DMS 273 (cell line): ENCODE measurements around the gene TMEM44.

Experiments
- DNase-seq: peaks from one replicate; lab custom pipeline; 2025; ENCODE audit not compliant: unreplicated experiment; lab: John Stamatoyannopoulos, UW

The TMEM44 gene

DNA sequence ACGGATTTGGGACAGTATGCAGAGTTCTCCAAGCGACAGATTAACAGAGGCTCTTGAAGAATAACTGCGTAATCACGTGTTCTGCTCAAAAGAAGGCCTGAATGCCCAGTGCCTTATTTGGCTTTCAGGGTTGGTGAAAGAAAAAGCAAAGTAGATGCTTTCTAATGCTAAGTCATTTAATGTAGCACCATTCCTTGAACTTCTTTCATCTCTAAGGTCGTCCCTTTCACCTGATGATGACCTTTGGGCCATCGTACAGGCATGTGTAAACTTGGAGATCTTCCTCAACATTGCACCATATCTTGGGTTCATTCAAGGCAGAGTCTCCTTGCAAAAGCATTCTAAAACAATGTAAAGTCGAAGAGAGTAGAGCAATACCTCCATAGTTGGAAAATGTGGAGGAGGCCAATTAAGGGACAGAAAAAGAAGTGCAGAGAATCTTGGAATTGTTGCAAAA, 48.9 kb downstream of the TMEM44 start:
- no peak for DNase-seq

DNA sequence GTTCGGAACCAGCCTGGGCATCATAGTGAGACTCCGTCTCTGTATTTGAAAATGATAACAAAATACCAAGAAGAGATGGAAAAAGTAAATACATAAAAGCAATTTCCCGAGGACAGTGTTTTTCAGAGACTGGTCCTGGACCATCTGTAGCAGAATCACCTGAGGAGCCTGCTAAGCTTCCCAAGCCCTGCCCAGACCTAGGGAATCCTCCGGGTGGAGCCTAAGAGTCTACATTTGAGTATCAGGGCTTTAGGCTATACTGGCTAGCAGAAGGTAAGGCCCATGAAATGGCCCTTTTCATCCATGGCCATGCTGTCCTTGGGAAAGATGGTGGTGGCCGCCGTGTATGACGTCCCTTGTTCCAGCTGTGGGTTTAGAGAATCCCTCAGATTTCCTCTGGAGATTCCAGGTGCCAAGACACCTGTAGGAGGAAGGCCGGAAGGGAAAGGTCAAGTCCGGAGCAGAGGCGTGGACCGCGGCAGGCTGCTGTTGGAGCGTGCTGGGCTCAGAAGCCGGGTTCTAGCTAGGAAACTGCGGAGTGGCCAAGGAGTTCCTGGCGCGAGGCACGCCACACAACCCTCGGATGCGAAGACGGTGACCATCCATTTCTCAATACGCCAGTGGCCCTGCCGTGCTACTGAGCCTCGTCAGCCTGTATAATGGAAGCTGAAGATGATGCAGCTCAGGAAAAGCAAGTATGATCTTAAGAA, 50.9 kb downstream of the TMEM44 start:
- peak; percentile 43 for DNase-seq

DNA sequence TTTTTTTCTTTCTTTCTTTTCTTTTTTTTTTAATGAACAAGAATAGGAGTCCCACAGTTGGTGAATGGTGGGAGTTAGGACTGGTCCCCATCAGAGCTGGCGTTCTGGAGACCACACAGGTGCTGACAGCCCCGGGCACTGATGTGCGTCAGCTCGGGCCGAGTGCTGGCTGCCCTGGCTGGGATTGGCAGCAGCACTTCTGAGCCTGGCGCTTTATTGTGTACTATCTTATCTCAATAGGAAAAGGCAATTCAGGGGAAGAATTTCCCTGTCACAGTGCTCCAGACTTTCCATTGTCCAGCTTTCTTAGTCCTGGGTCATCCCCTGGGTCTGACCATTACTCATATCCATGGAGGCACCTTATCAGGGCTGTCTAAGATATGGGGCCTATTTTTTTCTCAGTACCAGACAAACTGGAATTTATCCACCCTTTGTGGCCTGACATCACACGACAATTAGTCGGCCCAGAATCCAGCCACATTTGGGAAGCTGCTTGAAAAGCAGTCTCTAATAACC, 54.1 kb downstream of the TMEM44 start:
- no peak for DNase-seq

DNA sequence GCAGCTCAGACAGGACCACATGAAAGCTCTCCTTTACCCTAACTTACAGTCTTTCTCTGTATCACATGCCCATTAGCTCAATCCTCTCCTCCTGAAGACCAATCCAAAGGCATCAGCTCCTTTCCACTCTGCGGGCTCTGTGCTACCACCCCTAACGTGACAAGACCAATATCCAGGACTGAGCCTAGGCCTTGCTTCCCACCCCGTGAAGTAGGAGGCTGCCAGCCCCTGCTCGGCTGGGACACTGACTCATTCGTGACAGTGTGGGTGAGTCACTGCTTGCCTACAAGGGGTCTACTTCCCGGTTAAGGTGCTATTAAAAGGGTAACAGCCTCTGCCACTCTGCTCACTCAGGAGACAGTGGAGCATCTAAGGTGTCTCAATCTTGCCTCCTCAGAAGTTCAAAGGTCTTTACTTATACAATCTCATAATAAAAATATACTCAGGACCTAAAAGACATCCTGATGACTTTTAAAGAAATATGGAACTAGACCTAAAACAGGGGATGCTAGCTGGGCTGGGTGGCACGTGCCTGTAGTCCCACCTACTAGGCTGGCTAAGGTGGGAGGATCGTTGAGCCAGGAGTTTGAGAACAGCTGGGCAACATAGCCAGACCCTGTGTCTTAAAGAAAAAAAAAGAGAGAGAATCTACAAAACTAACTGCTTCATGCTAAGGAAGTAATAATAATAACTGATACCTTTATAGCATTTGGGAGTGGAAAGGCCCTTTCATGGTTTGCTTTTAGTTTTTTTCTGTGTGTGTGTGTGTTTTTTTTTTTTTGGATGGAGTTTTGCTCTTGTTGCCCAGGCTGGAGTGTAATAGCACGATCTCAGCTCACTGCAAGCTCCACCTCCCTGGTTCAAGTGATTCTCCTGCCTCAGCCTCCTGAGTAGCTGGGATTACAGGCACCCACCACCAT, 55.0 kb downstream of the TMEM44 start:
- no peak for DNase-seq

DNA sequence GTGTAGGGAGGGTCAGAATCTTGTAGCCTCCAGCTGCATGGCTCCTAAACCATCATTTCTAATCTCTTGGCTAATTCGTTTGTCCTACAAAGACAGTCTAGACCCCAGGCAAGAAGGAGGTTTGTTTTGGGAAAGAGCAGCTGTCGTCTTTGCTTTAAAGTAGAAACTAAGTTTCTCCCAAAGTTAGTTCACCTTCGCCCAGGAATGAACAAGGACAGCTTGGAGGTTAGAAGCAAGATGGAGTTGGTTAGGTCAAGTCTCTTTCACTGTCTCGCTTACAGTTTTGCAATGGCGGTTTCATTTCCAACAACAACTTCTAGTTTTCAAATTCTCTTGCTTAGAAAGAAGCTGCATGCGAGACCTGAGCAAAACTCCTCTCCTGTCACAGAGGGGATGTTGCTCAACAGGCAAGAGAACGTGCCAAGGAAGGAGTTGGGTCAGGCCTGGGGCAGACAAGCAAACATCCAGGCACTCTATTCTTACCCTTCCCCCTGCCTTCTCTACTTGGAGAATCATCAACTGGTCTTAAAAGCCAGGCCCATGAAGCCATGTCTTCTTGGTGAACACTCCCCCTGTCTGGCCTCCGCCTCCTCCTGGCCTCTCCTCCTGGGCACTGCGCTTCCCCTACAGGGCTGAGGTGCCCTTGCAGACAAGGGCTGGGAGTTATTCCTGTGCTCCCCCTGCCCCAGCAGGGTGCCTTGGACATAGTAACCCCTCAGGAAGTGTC, 57.6 kb downstream of the TMEM44 start:
- no peak for DNase-seq

DNA sequence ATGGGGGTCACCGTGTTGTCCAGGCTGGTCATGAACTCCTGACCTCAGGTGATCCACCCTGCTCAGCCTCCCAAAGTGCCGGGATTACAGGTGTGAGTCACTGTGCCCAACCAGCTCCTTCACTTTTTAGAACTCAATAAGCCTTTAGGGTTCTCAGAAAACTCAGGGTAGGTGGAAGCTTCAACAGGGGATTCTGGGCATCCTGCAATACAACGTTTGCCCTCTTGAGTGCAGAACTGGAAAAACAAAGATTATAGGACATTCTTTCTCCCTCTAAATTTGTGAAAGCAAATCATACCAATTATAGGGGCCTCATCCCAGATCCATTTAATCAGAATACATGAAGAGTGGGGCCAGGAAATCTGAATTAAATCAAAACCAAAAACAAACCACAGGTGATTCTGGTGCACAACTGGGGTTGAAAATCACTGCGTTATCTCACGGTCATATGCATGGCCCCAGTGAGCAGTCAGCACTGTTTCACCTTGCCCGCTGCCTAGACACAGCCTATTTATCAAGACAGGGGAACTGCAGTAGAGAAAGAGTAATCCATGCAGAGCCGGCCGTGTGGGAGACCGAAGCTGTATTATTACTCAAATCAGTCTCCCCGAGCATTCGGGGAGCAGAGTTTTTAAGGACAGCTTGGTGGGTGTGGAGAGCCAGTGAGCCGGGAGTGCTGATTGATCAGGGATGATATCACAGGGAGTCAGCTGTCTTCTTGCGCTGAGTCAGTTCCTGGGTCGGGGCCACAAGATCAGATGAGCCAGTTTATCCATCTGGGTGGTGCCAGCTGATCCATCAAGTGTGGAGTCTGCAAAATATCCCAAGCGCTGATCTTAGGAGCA, 58.4 kb downstream of the TMEM44 start:
- DNase-seq: peak; percentile 53

DNA sequence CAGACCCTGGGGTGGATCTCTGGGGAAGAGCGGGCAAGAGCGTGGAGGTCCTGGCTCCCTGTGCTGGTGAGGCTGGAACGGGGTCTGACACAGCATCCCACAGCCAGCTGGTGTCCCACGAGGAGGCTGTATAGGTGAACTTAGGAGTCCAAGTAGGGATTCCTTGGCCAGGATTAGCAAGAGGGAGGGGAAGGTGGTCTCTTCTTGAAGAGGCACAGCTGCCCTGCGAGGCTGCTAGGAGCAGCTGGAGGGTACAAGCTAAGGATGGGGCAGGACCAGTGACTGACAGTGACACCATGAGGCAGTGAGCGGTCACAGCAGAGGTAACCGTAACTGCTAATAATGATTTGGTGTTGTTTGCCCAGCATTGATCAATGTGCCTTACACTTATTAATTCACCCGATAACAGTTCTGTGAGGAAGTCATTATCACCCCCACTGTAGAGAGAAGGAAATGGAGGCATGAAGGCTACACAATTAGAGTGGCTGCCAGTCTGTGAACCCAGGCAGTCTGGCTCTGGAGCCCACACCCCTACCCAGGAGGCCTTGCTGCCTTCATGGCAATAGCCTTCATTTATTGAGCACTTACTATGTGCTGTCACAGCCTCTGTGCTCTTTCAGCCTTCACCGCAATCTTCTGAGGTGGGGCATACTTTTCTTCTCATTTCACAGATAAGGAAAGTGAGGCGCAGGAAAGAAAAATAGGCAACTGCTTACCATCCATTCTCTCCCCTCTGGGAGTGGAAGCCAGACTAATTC, 59.4 kb downstream of the TMEM44 start:
- peak; percentile 72 for DNase-seq

DNA sequence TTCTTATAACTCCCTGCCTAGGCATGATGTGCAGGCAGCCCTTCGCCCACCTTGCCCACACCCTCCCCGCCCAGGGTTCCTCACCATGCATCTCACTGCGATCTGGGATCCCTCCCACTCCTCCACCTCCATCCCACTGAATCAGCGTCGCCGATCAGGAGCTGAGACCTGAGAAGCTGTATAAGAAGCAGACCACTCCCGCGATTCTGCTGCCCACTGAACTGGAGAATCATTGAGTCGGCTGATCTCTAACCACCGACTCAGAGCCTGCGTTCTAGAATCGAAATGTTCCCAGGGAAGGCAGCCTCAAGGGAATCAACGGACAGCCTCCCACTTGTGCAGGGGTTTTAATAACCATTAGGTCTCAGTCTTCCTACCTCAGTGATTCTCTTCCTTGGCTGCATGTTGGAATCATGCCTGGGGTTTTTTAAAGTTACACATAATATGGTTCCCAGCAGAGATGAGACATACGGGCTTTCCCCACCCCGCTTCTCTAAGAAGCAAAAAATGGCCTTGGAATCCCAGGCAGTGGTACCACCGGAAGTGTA, 60.2 kb downstream of the TMEM44 start:
- no peak for DNase-seq

DNA sequence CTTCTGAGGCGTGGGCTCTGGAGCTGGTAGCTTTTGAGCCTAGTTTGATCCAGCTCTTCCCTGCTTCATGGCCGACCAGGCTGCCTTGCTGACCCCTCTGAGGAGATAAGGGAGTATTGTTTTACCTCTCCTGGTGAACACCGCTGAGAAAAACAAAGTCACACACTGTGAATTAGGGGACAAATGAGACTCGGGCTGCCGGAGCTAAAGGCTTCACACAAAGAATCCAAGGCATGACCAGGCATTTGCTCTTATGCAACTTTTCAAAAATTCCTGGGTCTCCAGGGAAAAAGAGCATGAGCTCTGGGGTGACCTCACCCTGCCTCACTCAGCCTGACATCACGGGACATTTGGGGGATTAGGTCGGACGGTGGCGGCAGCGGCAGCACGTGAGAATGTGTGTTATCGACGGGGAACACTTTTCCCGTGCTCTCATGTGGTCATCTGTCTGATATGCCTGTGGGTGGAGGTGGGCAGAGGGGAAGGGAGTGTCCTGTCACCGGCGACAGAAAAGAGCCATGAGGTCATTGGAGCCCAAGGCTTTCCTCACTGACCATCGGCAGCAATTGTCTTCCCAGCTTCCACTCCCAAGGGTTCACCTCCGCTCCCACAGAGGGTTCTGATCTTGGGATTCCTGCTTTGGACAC, 61.0 kb downstream of the TMEM44 start:
- DNase-seq: no peak

DNA sequence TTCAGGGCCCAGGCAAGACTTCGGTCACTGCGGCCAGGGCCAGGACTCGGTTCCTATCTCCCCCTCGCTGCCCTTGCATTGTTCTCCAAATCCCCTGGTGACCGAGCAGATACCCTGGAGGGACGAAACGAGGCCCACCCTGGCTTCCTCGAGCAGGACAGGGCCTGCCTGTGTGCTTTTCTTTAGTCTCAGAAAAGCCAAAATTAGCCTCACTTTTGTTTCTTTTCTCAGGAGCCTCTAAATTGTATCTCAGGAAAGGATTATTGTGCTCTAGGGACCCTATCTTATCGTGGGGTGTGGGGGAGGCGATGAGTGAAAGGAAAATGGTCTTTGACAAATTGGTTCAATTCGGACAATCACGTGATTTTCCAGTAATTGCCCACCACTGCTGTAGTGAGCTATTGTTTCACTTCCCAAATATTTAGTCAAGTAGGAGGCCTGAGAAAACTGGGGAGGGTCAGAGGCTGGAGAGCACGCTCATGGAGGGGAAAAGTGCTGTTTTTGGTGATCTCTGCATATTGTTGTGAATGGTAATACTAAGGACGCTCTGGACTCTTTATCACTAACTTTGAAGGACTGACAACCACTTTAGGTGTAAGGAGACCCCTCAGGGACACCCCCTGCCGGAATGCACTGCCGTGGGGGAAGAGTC, 61.6 kb downstream of the TMEM44 start:
- DNase-seq: no peak

DNA sequence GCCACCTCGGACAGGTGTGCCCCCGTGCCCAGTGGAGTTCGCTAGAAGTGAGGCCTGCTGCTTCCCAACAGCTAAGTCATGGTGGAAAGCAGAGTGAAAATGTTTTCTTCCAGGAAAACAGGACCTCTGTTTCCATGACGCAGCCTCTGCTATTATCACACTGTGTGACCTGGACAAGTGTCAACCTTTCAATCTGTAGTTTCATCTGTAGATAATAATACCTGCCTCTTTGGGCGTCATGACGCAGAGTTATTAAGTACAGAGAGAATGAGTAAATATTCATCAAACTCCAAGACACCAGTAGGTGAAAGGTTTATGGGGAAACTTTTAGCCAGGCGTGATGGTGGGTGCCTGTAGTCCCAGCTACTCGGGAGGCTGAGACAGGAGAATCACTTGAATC, 62.3 kb downstream of the TMEM44 start:
- no peak for DNase-seq

DNA sequence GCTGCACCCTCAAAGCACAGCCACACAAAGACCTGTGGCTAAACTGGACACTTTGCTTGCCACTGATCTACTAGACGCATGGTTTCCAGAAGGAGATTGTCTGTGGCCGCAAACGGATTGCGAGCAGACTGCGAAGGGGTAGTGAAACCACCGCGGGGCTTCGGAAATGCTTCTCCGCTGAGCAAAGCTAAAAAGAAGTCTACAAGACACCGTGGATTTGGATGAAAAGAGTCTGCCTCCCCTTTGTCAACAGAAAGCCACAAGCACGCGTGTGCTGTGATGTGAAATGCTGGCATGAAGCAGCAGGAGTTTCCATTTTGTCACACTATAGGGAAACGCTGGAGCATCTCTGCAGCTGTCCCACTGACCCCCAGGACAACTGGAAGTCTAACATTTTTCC, 63.0 kb downstream of the TMEM44 start:
- DNase-seq: no peak

DNA sequence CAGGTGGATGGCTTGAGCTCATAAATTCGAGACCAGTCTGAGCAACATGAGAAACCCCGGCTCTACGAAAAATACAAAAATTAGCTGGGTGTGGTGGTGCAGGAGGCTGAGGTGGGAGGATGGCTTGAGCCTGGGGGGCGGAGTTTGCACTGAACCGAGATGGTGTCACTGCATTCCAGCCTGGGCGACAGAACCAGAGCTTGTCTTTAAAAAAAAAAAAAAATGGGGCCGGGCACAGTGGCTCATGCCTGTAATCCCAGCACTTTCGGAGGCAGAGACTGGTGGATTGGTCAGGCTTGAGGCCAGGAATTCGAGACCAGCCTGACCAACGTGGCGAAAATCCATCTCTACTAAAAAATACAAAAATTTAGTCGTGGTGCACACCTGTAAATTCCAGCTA, 64.0 kb downstream of the TMEM44 start:
- DNase-seq: no peak

DNA sequence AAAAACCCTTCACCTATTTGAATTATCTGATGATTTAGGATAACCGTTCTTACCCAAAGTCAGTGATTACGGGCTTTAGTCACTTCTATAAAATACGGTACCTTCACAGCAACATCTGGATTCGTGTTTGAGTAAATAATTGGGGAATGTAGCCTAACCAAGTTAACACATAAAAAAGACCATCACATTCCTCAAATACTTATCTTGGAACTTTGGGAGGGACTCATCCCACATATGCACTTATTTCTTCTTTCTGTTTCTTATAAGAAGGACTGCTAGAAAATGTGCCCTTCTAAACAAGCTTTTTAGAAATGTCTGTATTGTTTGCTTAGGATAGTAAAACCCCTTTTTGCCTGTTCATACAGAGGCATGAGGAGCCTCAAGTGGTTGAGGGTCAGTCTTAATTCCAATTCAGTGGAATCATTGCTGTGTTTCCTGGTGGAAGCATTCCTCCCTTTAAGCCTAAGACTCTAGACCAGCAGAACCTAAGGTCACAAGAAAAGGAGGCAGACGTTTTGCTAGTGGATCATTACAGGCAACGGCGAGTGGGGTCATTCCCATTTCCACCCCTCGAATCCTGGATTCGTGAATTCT, 67.5 kb downstream of the TMEM44 start:
- no peak for DNase-seq

DNA sequence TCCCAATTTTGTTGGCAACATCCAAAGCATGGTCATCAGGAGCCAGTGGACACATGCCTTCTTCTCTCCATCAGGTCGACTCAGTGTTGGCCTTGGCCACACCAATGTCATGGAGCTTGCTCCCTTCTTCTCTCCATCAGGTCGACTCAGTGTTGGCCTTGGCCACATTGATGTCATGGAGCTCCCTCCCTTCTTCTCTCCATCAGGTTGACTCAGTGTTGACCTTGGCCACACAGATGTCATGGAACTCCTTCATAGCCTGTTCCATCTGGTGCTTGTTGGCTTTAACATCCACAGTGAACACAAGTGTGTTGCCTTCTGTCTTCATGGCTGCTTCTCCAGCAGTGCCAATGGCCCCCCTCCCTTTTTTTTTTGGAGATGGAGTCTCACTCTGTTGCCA, 70.2 kb downstream of the TMEM44 start:
- DNase-seq: no peak

DNA sequence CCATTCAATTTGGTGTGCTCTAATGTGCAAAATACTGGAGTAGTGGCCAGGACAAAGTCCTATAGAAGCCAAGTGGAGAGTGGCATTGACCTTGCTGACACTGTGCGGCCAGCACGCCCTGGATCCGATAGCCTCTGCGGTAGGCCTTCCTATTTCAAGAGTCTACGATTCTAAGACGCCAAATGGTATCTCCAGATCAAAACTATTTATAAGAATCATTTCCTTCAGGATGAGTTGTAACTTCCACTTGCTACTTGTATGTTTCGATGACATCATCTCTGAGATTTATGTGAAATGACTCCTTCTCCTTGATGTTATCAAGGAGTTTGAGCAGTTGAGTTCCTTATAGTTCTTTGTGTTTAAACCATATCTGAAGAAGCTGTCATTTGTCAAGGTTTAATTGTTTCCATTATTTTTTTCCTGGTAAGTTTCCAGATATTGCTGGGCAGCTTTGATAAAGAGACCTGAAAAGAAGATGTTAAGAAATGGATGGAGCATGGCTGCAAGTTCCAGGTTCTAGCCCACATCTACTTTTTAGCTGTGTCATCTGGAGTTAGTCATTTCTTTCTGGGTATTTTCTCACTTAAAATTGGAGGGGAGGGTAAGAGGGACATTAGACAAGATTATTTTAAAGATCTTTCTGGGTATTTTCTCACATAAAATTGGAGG, 71.8 kb downstream of the TMEM44 start:
- no peak for DNase-seq

DNA sequence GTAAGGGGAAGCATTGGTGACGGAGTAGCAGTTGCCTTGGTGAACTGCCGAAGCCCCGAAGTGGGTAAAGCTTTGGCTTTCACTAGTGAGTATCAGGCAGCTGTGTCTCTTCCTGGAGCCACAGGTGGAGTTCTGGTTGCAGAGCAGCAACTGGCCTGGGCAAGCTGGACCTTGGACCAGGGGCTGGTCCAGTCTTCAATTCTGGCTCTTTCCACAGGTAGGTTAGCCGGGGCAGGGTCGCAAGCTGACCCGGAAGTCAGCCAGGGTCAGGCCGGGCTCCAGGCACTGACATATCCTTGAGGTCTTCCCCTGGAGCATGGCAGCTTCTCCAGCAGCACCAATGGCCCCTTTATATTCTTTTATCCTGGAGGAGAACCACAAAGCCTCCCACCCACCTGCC, 73.2 kb downstream of the TMEM44 start:
- DNase-seq: no peak

DNA sequence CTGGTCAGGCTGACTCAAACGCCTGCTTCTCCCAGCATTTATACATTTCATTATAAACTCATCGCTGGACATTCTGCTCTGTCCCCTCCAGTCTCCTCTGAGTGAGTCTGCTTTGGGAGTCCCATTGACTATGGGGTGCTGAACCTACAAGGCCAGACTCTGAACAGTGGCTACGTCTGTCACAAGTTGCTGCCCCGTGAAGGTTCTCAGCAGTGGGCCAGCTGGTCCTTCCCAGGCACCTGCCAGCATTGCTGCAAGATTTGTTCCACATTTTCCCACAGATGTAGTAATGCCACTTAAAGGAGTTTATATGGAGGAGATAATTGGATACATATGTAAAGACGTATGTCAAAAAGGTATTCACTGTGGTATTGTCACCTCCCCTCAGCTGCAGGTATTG, 73.7 kb downstream of the TMEM44 start:
- DNase-seq: no peak
